Measurements from ENCODE around the gene VPS25.

DNA sequence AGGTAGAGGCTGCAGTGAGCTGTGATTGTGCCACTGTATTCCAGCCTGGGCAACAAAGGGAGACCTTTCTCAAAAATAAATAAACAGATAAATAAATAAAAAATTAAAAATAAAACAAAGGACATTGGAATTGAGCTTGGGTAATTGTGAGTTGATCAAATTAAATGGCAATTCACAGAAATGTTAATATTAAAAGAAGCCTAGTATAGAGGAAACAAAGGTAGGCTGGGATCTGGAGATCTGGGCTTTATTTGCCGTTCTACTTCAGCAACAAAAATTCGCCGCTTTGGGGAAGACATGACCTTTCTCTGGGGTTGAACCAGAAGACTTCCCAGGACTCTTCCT lies 332 bp upstream of the VPS25 start:
- TF ChIP-seq, protein P1, sequence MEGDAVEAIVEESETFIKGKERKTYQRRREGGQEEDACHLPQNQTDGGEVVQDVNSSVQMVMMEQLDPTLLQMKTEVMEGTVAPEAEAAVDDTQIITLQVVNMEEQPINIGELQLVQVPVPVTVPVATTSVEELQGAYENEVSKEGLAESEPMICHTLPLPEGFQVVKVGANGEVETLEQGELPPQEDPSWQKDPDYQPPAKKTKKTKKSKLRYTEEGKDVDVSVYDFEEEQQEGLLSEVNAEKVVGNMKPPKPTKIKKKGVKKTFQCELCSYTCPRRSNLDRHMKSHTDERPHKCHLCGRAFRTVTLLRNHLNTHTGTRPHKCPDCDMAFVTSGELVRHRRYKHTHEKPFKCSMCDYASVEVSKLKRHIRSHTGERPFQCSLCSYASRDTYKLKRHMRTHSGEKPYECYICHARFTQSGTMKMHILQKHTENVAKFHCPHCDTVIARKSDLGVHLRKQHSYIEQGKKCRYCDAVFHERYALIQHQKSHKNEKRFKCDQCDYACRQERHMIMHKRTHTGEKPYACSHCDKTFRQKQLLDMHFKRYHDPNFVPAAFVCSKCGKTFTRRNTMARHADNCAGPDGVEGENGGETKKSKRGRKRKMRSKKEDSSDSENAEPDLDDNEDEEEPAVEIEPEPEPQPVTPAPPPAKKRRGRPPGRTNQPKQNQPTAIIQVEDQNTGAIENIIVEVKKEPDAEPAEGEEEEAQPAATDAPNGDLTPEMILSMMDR (IDR thresholded peaks at IDR 0.05): no peak
- TF ChIP-seq POLR2AphosphoS5 (IDR thresholded peaks at IDR 0.05): no peak
- no peak for TF ChIP-seq POLR2A (IDR thresholded peaks at IDR 0.05)
- no peak for TF ChIP-seq EP300 (IDR thresholded peaks at IDR 0.05)

All from upper lobe of left lung (tissue), 4 donors.